B cell (primary cell): Measurements from ENCODE around the gene SEL1L2.

ENCODE experiments used
- EZH2 ChIP-seq: IDR thresholded peaks from 2 replicates; pipeline ENCODE4 v1.6.1; 2012; ENCODE audit warnings: borderline replicate concordance, low read depth, mild to moderate bottlenecking, moderate library complexity, low read length; ENCODE audit not compliant: insufficient read depth, poor library complexity, severe bottlenecking
- TF ChIP-seq, protein P1 (sequence below): fragments of 200-600 bp; IDR thresholded peaks from one replicate; pipeline ENCODE4 v1.8.0; 2022; ENCODE audit warnings: antibody characterized with exemption, mild to moderate bottlenecking

- TF ChIP-seq, protein P1, sequence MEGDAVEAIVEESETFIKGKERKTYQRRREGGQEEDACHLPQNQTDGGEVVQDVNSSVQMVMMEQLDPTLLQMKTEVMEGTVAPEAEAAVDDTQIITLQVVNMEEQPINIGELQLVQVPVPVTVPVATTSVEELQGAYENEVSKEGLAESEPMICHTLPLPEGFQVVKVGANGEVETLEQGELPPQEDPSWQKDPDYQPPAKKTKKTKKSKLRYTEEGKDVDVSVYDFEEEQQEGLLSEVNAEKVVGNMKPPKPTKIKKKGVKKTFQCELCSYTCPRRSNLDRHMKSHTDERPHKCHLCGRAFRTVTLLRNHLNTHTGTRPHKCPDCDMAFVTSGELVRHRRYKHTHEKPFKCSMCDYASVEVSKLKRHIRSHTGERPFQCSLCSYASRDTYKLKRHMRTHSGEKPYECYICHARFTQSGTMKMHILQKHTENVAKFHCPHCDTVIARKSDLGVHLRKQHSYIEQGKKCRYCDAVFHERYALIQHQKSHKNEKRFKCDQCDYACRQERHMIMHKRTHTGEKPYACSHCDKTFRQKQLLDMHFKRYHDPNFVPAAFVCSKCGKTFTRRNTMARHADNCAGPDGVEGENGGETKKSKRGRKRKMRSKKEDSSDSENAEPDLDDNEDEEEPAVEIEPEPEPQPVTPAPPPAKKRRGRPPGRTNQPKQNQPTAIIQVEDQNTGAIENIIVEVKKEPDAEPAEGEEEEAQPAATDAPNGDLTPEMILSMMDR = no peak
- TF ChIP-seq EZH2 = no peak
These were observed 15.6 kb upstream of the SEL1L2 start for GRCh38 chr20:14005996-14006395.
